ENCODE measurements around the gene AOC3. TPM values are rescaled to one million over a fixed set of nuclear protein-coding genes. Genes with fewer than 3 reads are reported as not detected.
"Not testable (repeated sequence)": the region's sequence is repeated elsewhere in the genome, so short reads cannot be mapped to it uniquely, and the experiment has no call there.

The AOC3 gene
- total RNA-seq, 1 experiment from 2014 or later, result 3.5 TPM

- Mint-ChIP-seq H3K4me1 (ENCODE audit: low read depth, unreplicated experiment) (peaks cover 14% of the 10 kb centered on the region), H3K4me3 (ENCODE audit: low read depth, unreplicated experiment) (no peak overlapping the region), H3K36me3 (ENCODE audit: insufficient read depth, unreplicated experiment) (no peaks in the 10 kb centered on the region), H3K27me3 (ENCODE audit: unreplicated experiment) (peaks cover 56% of the 10 kb centered on the region), H3K27ac (ENCODE audit: unreplicated experiment) (no peak overlapping the region), H3K9me3 (ENCODE audit: low read depth, unreplicated experiment) (no peaks in the 10 kb centered on the region)
- intact Hi-C loops (cut with micrococcal nuclease; ENCODE audit: unreplicated experiment), result no loop called here
- TF ChIP-seq CTCF (IDR thresholded peaks at IDR 0.05; ENCODE audit: unreplicated experiment), result no peak
- BruUV-seq (replicated peaks), result no TSS peak
- CTCF ChIA-PET, result interaction anchor here (1.6 kb wide), 1 partner anchor 13 kb away, joined by 7 read pairs; no protein-coding TSS in a partner anchor
- DNase-seq, result no peak
Measured at GRCh38 chr17:42882166-42882565, 31.2 kb downstream of the AOC3 start.

DNA sequence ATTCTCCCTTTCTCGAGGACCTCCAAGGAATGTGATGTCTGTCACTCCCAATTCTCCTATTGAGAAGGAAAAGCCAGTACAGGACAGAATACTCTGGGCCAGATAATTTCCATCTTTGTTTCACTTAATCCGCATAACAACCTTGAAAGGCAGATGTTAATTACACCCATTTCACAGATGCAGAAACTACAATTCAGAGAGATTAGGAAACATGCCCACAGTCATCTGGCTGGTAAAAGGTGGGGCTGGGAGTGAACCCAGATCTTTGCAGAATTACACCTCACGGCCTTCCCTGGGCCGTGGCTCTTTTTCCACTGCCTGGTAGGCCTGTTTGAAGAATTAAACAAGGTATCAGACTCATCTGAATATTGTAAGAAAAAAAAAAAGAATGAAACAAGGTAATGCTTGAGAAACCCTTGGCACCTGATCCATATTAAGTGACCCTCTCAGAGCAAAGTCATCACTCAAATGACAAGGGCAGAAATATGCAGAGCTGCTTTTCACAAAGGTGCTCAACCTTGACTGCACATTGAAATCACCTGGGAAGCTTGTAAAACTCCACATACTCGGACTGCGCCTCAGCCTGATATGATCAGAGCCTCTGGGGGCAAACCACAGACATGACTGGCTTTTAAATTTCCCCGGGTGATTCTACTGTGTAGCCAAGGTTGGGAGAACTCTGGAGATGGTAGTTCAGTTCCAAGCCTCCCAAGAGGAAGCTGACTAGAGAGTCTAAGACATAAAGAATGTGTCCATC, 33.0 kb downstream of the AOC3 start:
- DNase-seq, result no peak
- Mint-ChIP-seq H3K27ac (ENCODE audit: unreplicated experiment) (no peak overlapping the region), H3K4me1 (ENCODE audit: low read depth, unreplicated experiment) (no peaks in the 10 kb centered on the region), H3K36me3 (ENCODE audit: insufficient read depth, unreplicated experiment) (no peaks in the 10 kb centered on the region), H3K4me3 (ENCODE audit: low read depth, unreplicated experiment) (no peak overlapping the region), H3K9me3 (ENCODE audit: low read depth, unreplicated experiment) (no peaks in the 10 kb centered on the region), H3K27me3 (ENCODE audit: unreplicated experiment) (peaks cover 38% of the 10 kb centered on the region)
- no peak for TF ChIP-seq CTCF (IDR thresholded peaks at IDR 0.05; ENCODE audit: unreplicated experiment)
- intact Hi-C loops (cut with micrococcal nuclease; ENCODE audit: unreplicated experiment), result no loop called here
- CTCF ChIA-PET, result no interaction called here
- no TSS peak for BruUV-seq (replicated peaks)

- CTCF ChIA-PET, result interaction anchor here (0.6 kb wide), 1 partner anchor 29 kb away, joined by 3 read pairs; no protein-coding TSS in a partner anchor
- H3K9me3 Mint-ChIP-seq (ENCODE audit: low read depth, unreplicated experiment); H3K4me1 Mint-ChIP-seq (ENCODE audit: low read depth, unreplicated experiment); BruUV-seq (replicated peaks); H3K36me3 Mint-ChIP-seq (ENCODE audit: insufficient read depth, unreplicated experiment); intact Hi-C loops (cut with micrococcal nuclease; ENCODE audit: unreplicated experiment); DNase-seq; H3K4me3 Mint-ChIP-seq (ENCODE audit: low read depth, unreplicated experiment); H3K27ac Mint-ChIP-seq (ENCODE audit: unreplicated experiment): not testable (repeated sequence)
- H3K27me3 Mint-ChIP-seq (ENCODE audit: unreplicated experiment), result peaks cover 20% of the 10 kb centered on the region
Measured at GRCh38 chr17:42885806-42886205, 34.8 kb downstream of the AOC3 start.

- DNase-seq, result no peak
- no peak overlapping the region for H3K4me3 Mint-ChIP-seq (ENCODE audit: low read depth, unreplicated experiment)
- no peak overlapping the region for H3K27ac Mint-ChIP-seq (ENCODE audit: unreplicated experiment)
- no peaks in the 10 kb centered on the region for H3K4me1 Mint-ChIP-seq (ENCODE audit: low read depth, unreplicated experiment)
- TF ChIP-seq CTCF (IDR thresholded peaks at IDR 0.05; ENCODE audit: unreplicated experiment), result no peak
- no TSS peak for BruUV-seq (replicated peaks)
- intact Hi-C loops (cut with micrococcal nuclease; ENCODE audit: unreplicated experiment), result no loop called here
- H3K36me3 Mint-ChIP-seq (ENCODE audit: insufficient read depth, unreplicated experiment), result no peaks in the 10 kb centered on the region
- peaks cover 13% of the 10 kb centered on the region for H3K27me3 Mint-ChIP-seq (ENCODE audit: unreplicated experiment)
- CTCF ChIA-PET, result interaction anchor here (0.6 to 0.7 kb wide), 4 partner anchors 19 to 279 kb away, joined by 3 to 12 read pairs (median 4); no protein-coding TSS in a partner anchor
- no peaks in the 10 kb centered on the region for H3K9me3 Mint-ChIP-seq (ENCODE audit: low read depth, unreplicated experiment)
Measured at GRCh38 chr17:42886283-42887176, 35.5 kb downstream of the AOC3 start.
